Tibial nerve (tissue), 4 donors: Measurements from ENCODE around the gene MYCN. TPM values are rescaled to one million over a fixed set of nuclear protein-coding genes. Genes with fewer than 3 reads are reported as not detected.

Source experiments
- DNase-seq, 2 donors: peaks; one replicate each; pipeline ENCODE4 v3.0.0-alpha.2; 2019; ENCODE audit warnings: low spot score in 2 of 2
- H3K27ac ChIP-seq, 4 donors: fragments of 200-600 bp; sonication (generic) in 3 of 4; one replicate each; pipeline ENCODE4 v1.5.1; 2017 to 2019; ENCODE audit warnings: mild to moderate bottlenecking in 1 of 4
- H3K27me3 ChIP-seq, 2 donors: fragments of 200-600 bp; sonication (generic) in 1 of 2; one replicate each; pipeline versions ENCODE4 v1.5.1 to v1.6.0; 2017 to 2019
- H3K36me3 ChIP-seq, 3 donors: fragments of 200-600 bp; sonication (generic); one replicate each; pipeline ENCODE4 v1.5.1; 2018 to 2019
- H3K4me1 ChIP-seq, 4 donors: fragments of 200-600 bp; sonication (generic) in 3 of 4; one replicate each; pipeline ENCODE4 v1.5.1; 2017 to 2019
- H3K4me3 ChIP-seq, 4 donors: fragments of 200-600 bp; sonication (generic) in 3 of 4; one replicate each; pipeline ENCODE4 v1.5.1; 2017 to 2019; ENCODE audit warnings: mild to moderate bottlenecking in 1 of 4, moderate library complexity in 1 of 4
- H3K9me3 ChIP-seq, 4 donors: fragments of 200-600 bp; sonication (generic) in 3 of 4; one replicate each; pipeline ENCODE4 v1.5.1; 2017 to 2019
- EP300 ChIP-seq, 2 donors: sonication (generic); formaldehyde crosslinking; IDR thresholded peaks; one replicate each; pipeline ENCODE4 v1.6.1; 2017; ENCODE audit warnings: antibody characterized with exemption in 2 of 2, mild to moderate bottlenecking in 1 of 2
- POLR2A ChIP-seq, 2 donors: fragments of 450-650 bp; IDR thresholded peaks; one replicate each; pipeline ENCODE4 v1.6.1; 2017; ENCODE audit warnings: antibody characterized with exemption in 2 of 2, mild to moderate bottlenecking in 2 of 2, moderate library complexity in 2 of 2
- WGBS, 2 donors: methylation state at CpG; one replicate each; pipeline ENCODE4 v1.1.5; 2018; 5-methylcytosine and 5-hydroxymethylcytosine counted together
- total RNA-seq, 4 donors: library from RNA; depleted of rRNA; stranded (reverse); fragments of >200 nt; gene quantifications; one replicate each; pipeline ENCODE4 v1.1.0, GENCODE V29; 2016
- TF ChIP-seq, protein P1 (sequence below), 5 experiments: fragments of 200-600 bp in 3 of 5; fragments of 450-650 bp in 2 of 5; sonication (generic) in 3 of 5; IDR thresholded peaks; one replicate each; pipeline ENCODE4 v1.5.1; 2016 to 2019; ENCODE audit warnings: antibody characterized with exemption in 5 of 5, mild to moderate bottlenecking in 3 of 5, moderate library complexity in 2 of 5

MYCN gene
- total RNA-seq, 4 donors from 2014 or later = 4.1 to 9.9 (median 6.9) TPM

DNA sequence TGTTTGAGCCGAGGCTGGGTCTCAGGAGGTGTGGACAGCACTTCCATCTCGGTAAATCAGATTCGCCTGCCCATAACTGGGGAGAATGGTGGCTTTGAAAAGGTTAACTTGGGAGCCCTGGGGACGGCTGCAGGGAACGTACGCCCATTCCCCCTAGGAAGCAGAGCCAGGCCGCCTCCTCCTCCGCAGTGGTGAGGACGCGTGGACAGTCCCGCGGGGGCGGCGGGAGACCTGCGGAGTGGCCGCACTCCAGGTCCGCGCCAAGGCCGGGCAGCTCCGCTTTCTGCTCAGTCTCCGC, 845 bp upstream of the MYCN start:
- peak overlapping the region; percentile 35 to 63 (median 53) for H3K4me3 ChIP-seq
- H3K27ac ChIP-seq = no peak overlapping the region
- DNase-seq = no peak
- no peaks in the 10 kb centered on the region for H3K36me3 ChIP-seq
- WGBS, 2 donors = 3 to 4% methylated on average over 20 to 21 of the region's 21 CpGs
- TF ChIP-seq POLR2A (IDR thresholded peaks at IDR 0.05) (no peak), EP300 (IDR thresholded peaks at IDR 0.05) (no peak)
- TF ChIP-seq, protein P1, sequence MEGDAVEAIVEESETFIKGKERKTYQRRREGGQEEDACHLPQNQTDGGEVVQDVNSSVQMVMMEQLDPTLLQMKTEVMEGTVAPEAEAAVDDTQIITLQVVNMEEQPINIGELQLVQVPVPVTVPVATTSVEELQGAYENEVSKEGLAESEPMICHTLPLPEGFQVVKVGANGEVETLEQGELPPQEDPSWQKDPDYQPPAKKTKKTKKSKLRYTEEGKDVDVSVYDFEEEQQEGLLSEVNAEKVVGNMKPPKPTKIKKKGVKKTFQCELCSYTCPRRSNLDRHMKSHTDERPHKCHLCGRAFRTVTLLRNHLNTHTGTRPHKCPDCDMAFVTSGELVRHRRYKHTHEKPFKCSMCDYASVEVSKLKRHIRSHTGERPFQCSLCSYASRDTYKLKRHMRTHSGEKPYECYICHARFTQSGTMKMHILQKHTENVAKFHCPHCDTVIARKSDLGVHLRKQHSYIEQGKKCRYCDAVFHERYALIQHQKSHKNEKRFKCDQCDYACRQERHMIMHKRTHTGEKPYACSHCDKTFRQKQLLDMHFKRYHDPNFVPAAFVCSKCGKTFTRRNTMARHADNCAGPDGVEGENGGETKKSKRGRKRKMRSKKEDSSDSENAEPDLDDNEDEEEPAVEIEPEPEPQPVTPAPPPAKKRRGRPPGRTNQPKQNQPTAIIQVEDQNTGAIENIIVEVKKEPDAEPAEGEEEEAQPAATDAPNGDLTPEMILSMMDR (IDR thresholded peaks at IDR 0.05) = peak in 3 of 5 experiments; percentile 71 to 85 (median 79)
- peaks cover 0 to 51% (median 30%) of the 10 kb centered on the region in 4 donors for H3K4me1 ChIP-seq
- no peaks in the 10 kb centered on the region for H3K9me3 ChIP-seq
- peaks cover 0 to 41% of the 10 kb centered on the region in 2 donors for H3K27me3 ChIP-seq

DNA sequence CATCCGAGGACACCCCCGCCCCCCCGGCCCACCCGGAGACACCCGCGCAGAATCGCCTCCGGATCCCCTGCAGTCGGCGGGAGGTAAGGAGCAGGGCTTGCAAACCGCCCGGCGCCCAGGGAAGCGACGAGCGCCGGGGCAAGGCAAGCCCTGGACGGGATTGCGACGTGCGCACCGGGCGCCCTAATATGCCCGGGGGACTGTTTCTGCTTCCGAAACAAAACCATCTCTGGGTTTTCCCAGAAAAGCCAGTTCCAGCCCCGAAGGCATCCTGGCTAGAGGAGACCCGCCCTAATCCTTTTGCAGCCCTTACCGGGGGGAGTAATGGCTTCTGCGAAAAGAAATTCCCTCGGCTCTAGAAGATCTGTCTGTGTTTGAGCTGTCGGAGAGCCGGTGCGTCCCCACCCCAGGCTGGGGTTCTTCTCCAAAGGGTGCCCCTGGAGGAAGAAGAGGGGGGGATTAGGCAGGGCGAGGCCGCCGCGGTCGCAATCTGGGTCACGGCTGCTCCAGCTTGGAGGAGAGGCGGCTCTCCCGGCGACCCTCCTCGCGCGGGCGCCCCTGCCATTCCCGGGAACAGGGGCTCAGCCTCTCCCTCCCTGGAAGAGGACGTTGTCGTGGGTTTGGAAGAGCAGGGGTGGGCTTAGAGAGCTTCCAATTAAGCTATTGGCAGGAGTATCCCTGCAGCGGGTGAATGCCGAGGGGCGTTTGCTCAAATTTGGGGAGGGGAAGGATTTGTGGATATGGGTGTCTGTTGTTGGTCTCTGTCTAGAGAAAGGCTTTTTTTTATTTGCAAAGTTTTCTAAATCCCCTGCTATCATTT, 521 bp downstream of the MYCN start:
- TF ChIP-seq, protein P1 (IDR thresholded peaks at IDR 0.05) = no peak
- TF ChIP-seq POLR2A (IDR thresholded peaks at IDR 0.05) (no peak), EP300 (IDR thresholded peaks at IDR 0.05) (no peak)
- peaks cover 0 to 51% (median 30%) of the 10 kb centered on the region in 4 donors for H3K4me1 ChIP-seq
- H3K36me3 ChIP-seq = peaks cover 0 to 9% (median 0%) of the 10 kb centered on the region in 3 donors
- WGBS, 2 donors = 0 to 1% methylated on average over 18 to 41 of the region's 52 CpGs
- peak overlapping the region; percentile 37 to 83 (median 64) for H3K27ac ChIP-seq
- peaks cover 0 to 45% of the 10 kb centered on the region in 2 donors for H3K27me3 ChIP-seq
- H3K9me3 ChIP-seq = no peaks in the 10 kb centered on the region
- DNase-seq = no peak
- peak overlapping the region; percentile 35 to 63 (median 53) for H3K4me3 ChIP-seq

DNA sequence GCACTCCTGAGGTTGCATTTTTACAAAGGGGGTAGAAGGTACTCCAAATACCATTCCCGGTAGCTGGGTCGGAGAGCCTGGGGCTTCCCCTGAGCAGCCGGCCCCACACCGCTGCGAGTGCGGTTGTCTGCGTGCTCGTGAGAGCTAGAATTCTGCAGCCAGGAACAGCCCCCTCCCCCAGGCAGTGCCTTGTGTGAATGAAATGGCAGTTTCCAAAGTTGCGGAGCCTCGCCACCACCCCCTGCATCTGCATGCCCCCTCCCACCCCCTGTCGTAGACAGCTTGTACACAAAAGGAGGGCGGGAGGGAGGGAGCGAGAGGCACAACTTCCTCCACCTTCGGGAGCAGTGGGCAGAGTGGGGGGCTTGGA, 1.1 kb downstream of the MYCN start:
- Histone ChIP-seq H3K9me3 (no peaks in the 10 kb centered on the region), H3K36me3 (peaks cover 0 to 9% (median 0%) of the 10 kb centered on the region in 3 donors), H3K27ac (peak overlapping the region; percentile 34 to 83 (median 64)), H3K27me3 (peaks cover 0 to 45% of the 10 kb centered on the region in 2 donors), H3K4me1 (peaks cover 0 to 51% (median 30%) of the 10 kb centered on the region in 4 donors), H3K4me3 (peak overlapping the region; percentile 35 to 63 (median 53))
- no peak for DNase-seq
- 0 to 2% methylated on average over 12 to 13 of the region's 14 CpGs for WGBS, 2 donors
- TF ChIP-seq EP300 (IDR thresholded peaks at IDR 0.05) (no peak), POLR2A (IDR thresholded peaks at IDR 0.05) (no peak)
- TF ChIP-seq, protein P1 (IDR thresholded peaks at IDR 0.05) = no peak

DNA sequence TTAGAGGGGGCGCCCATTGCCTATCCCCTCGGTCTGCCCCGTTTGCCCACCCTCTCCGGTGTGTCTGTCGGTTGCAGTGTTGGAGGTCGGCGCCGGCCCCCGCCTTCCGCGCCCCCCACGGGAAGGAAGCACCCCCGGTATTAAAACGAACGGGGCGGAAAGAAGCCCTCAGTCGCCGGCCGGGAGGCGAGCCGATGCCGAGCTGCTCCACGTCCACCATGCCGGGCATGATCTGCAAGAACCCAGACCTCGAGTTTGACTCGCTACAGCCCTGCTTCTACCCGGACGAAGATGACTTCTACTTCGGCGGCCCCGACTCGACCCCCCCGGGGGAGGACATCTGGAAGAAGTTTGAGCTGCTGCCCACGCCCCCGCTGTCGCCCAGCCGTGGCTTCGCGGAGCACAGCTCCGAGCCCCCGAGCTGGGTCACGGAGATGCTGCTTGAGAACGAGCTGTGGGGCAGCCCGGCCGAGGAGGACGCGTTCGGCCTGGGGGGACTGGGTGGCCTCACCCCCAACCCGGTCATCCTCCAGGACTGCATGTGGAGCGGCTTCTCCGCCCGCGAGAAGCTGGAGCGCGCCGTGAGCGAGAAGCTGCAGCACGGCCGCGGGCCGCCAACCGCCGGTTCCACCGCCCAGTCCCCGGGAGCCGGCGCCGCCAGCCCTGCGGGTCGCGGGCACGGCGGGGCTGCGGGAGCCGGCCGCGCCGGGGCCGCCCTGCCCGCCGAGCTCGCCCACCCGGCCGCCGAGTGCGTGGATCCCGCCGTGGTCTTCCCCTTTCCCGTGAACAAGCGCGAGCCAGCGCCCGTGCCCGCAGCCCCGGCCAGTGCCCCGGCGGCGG, 1.7 kb downstream of the MYCN start:
- Histone ChIP-seq H3K4me3 (peak overlapping the region; percentile 35 to 63 (median 53)), H3K4me1 (peaks cover 0 to 51% (median 30%) of the 10 kb centered on the region in 4 donors), H3K9me3 (no peaks in the 10 kb centered on the region), H3K36me3 (peaks cover 0 to 9% (median 0%) of the 10 kb centered on the region in 3 donors), H3K27me3 (peaks cover 0 to 45% of the 10 kb centered on the region in 2 donors), H3K27ac (peak overlapping the region; percentile 34 to 83 (median 64))
- WGBS, 2 donors = 0 to 1% methylated on average over 26 to 41 of the region's 98 CpGs
- TF ChIP-seq, protein P1 (IDR thresholded peaks at IDR 0.05) = no peak
- no peak for TF ChIP-seq EP300 (IDR thresholded peaks at IDR 0.05)
- no peak for TF ChIP-seq POLR2A (IDR thresholded peaks at IDR 0.05)
- DNase-seq = no peak
